Raji (cell line): ENCODE data around the gene IGFALS.

Source experiments
- POLR2A ChIP-seq: IDR thresholded peaks from 2 replicates; pipeline ENCODE4 v1.6.1; 2011; ENCODE audit warnings: low read depth, low read length, control low read depth; ENCODE audit not compliant: insufficient read depth

The IGFALS gene

DNA sequence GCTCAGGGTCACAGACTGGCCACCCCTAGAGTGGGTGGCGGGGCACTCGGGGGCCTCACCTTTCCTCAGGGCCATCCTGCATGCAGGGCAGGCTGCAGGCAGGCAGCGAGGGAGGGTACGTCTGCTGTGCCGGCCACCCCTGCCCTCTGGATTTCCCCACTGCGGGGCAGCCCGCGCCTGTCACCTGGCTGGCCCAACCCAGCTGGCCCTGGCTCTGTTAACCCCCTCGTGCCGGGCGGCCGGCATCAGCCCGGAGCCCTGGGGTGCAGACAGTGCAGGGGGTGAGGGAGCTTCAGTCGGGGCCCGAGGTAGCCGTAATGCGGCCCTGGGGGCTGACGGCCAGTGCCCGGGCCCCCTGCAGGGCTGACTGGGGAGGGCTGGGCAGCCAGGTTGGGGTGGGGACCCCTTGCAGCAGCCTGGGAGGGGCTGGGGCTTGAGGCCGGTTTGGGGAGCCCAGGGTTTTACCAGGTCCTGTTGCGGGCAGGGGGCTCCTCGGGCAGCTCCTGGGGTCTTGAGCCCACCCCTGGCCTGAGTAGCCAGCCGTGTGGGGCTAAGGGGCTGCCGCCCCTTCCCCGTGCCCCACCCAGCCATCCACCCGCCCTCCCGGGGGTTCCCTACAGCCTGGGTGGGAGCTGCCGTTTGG, at the start of gene IGFALS:
TSS of gene IGFALS (minus strand) at position 128 of the 643 bp plus-strand sequence. CDS start at position 75, 53 bp downstream.
- TF ChIP-seq POLR2A: no peak

- TF ChIP-seq POLR2A: no peak
Observed at GRCh38 chr16:1839554-1839953, 46.0 kb upstream of the IGFALS start.

DNA sequence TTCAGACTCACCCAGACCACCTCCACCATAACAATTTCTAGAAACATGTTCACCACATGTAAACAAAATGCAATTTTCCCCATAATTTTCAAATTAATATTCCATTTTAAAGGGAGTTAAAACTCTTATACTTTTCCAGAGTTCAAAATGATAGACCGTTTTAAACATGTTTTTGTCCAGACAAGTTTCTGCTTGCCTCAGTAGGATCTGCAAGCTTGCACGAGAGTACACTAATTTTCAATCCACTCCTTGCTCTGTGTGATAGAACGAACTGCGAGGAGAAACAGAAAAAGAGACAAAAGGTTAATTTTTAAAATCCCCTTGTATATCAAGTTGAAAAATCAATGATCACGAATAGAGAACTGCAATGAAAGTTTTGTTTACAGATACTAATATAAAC, 40.6 kb upstream of the IGFALS start:
- no peak for TF ChIP-seq POLR2A

DNA sequence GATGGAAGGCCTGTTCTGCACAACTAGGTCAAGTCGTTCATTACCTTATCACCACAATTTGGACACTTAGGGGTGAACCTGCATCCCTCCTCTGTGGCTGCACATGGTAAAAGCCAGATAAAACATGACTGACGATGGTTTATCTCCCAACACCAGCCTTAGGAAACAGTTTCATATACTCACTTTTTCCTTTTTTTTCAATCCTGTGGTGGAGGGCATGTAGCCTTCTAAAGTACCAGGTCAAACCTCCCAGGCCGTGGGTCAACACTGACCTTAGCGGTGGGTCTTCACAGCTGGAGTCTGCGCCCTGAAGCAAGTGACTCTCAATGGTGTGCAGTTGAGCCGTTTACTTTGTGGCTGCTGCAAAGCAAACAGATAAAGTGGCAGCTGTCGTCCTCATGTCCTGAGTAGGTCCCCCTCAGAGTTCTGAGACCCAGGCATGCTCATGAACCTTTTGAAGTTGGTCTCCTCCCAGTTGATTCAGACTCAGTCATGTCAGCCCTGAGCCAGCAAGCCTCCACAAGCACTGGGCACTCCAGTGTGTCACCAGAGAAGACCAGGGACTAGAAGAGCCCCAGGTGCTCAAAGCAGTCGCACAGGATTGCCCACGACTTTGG, 39.4 kb upstream of the IGFALS start:
- TF ChIP-seq POLR2A: no peak

- no peak for TF ChIP-seq POLR2A
Observed at GRCh38 chr16:1831186-1832075, 37.9 kb upstream of the IGFALS start.

DNA sequence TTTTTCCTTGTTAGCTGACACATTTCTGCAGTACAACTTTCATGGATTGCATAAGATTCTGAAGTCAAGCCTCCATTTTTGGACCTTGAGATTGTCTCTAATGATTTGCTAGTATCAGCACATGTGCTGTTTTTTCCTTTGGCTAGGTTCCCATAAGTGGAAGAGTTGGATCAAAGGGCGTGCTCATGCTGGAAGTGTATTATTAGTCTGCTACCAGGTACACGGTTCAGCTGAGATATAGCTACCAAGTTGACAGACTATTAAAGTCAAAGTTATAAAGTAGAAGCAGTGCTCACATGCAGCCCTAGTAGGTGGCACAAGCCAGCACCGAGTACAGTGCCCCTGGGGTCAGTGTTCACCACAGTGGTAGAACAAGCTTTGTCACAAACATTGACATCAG, 36.7 kb upstream of the IGFALS start:
- no peak for TF ChIP-seq POLR2A

DNA sequence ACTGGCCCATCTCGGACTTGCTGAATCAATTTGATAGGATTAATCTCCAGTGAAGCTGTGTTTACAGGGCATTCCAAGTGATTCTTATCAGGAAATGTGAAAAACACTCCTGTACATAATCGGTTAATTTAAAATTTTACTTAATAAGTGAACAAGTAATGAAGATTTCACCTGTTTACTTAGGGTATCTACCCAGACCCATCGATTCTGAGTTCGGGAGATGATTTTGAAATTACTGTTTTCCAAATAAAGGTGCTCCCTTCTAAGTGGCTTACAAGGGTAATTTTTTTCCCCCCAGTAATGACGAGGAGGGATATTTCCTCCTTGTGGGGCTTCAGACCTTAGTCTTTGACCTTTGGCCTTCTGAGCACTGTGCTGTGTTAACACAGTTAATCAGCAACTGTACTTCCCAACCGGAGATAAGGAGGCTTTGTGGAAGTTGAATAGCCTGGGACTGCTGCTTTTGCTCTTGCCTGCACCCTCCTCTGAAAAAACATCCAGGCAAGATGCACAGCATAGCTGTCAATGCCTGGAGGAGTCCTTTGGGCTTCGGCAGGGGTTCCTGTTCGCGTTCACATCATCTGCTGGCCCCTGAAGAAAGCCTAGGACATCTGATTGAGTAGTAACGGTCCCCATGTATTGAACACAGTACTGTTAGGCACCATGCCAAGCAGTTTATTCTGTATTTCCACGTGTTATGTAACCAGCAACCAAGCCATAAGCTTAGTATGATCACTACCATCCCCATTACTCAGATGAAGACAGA, 35.3 kb upstream of the IGFALS start:
- no peak for TF ChIP-seq POLR2A

DNA sequence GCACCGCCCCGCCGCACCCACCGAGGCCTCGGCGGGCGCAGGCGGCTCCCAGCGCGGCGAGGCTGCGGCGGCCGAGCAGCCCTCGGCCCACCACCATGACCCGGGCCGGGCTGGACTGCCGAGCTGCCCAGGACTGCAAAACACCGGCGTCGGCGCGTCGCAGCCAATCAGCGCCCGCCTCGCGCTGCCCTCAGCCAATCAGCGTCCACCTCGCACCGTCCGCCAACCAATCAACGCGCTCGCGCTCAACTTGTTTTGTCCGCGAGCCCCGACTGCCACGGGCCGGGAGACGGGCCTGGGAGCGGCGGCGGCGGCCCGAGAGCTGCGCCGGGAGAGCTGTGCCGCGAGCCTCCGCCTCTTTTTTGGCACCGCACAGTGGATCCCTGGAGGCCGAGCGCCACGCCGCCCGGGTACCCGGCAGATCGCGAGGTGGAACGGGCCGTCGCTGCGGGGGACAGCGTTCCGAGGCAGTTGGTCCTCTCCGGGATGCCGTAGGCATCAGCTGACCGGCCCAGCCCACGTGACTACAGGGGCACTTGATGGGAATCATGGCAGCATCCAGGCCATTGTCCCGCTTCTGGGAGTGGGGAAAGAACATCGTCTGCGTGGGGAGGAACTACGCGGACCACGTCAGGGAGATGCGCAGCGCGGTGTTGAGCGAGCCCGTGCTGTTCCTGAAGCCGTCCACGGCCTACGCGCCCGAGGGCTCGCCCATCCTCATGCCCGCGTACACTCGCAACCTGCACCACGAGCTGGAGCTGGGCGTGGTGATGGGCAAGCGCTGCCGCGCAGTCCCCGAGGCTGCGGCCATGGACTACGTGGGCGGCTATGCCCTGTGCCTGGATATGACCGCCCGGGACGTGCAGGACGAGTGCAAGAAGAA, 33.4 kb upstream of the IGFALS start, which contains the start of the genes FAHD1 and HAGH:
TSS of gene FAHD1 (plus strand) at position 516 of the 883 bp plus-strand sequence. CDS start at position 549, 33 bp downstream.
TSS of gene HAGH (minus strand) at position 135 of the 883 bp plus-strand sequence. CDS start at position 97, 38 bp downstream.
- peak; percentile 75 for TF ChIP-seq POLR2A

- TF ChIP-seq POLR2A: no peak
Observed at GRCh38 chr16:1825864-1826690, 32.6 kb upstream of the IGFALS start.

- no peak for TF ChIP-seq POLR2A
Observed at GRCh38 chr16:1825381-1825863, 31.9 kb upstream of the IGFALS start.

DNA sequence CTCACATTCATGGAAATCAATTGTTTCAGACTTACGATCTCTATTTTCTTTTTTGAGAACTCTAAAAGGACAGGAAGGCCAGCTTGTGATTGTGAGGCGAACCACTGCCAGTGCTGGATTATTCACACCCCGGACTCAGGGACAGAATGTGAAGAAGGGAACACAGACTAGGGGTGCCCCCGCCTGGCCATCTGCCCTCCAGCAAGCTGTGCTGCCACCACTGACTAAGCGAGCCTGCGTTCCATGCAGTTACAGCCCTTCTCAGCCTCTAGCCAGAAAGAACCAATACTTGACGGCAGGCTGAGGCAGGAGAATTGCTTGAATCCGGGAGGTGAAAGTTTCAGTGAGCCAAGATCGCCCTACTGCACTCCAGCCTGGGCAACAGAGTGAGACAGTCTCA, 30.3 kb upstream of the IGFALS start:
- no peak for TF ChIP-seq POLR2A

- no peak for TF ChIP-seq POLR2A
Observed at GRCh38 chr16:1822801-1823200, 29.3 kb upstream of the IGFALS start.
